ENCODE results near the gene DEFB129. TPM values are rescaled to one million over a fixed set of nuclear protein-coding genes. Genes with fewer than 3 reads are reported as not detected.

The DEFB129 gene
- not detected in 2 replicates for polyA plus RNA-seq

GRCh38 chr20:226958-227357 lies at the start of gene DEFB129:
Gene DEFB129, plus strand, starts transcription at chr20:227258. Its CDS starts 31 bp downstream, at chr20:227289.

DNA sequence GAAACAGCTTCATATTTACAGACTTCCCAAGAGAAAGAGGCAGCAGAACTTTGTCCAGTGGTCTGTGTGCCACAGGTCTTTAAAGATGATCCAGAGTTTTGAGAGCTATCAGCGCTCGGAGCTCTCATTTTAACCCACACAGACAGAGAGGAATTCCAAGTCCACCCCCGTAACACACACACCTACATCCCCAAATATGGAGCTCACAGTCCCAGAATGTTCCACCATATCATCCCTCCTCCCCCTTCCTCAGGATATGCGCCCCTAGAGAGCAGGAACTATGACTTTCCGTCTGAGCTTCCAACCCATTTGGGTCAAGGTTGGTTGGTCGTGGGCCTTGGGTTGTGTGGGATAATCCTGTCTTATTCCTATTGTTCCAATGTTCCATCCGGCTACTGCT lies 37.4 kb upstream of the DEFB129 start, which contains the start of gene DEFB128:
Gene DEFB128 (minus strand): TSS at position 101 of the 400 bp plus-strand sequence. CDS start 88 bp downstream, at position 13.

GRCh38 chr20:257419-257818 lies 30.4 kb downstream of the DEFB129 start, which contains the start of gene DEFB132:
Gene DEFB132, plus strand, starts transcription at chr20:257724. Its CDS starts 55 bp downstream, at chr20:257779.

Other genes starting within 250 kb of the DEFB129 start
- gene DEFB125, start 139.6 kb upstream of the DEFB129 start, polyA plus RNA-seq: not detected in 2 replicates
- not detected in 2 replicates for gene DEFB126, start 84.7 kb upstream of the DEFB129 start, polyA plus RNA-seq
- not detected in 2 replicates for gene DEFB127, start 69.8 kb upstream of the DEFB129 start, polyA plus RNA-seq
- gene DEFB128, start 37.5 kb upstream of the DEFB129 start, polyA plus RNA-seq: not detected in 2 replicates
- not detected in 2 replicates for gene DEFB132, start 30.5 kb downstream of the DEFB129 start, polyA plus RNA-seq
- 8.5 and 9.2 TPM in 2 replicates for gene C20orf96, start 63.5 kb downstream of the DEFB129 start, polyA plus RNA-seq
- gene ZCCHC3, start 70.3 kb downstream of the DEFB129 start, polyA plus RNA-seq: 0.94 and 1.8 TPM in 2 replicates
- 0.24 and 0.98 TPM in 2 replicates for gene SOX12, start 98.3 kb downstream of the DEFB129 start, polyA plus RNA-seq
- gene NRSN2, start 119.9 kb downstream of the DEFB129 start, polyA plus RNA-seq: 97.1 and 111 TPM in 2 replicates
- gene TRIB3, start 153.5 kb downstream of the DEFB129 start, polyA plus RNA-seq: 2.4 TPM in 1 of 2 replicates, not detected in the other
- gene RBCK1, start 181.0 kb downstream of the DEFB129 start, polyA plus RNA-seq: 7.3 and 9.6 TPM in 2 replicates
- gene TBC1D20, start 235.3 kb downstream of the DEFB129 start, polyA plus RNA-seq: 9.2 and 12.6 TPM in 2 replicates

Data from Purkinje cell (primary cell).